ENCODE results near the gene GAS2L2. TPM values are rescaled to one million over a fixed set of nuclear protein-coding genes. Genes with fewer than 3 reads are reported as not detected.
A peak's percentile ranks its signal among the peaks of the same experiment; 100 is the strongest.

Gene GAS2L2
- total RNA-seq, 1 donor from 2014 or later: 0.07 TPM

DNA sequence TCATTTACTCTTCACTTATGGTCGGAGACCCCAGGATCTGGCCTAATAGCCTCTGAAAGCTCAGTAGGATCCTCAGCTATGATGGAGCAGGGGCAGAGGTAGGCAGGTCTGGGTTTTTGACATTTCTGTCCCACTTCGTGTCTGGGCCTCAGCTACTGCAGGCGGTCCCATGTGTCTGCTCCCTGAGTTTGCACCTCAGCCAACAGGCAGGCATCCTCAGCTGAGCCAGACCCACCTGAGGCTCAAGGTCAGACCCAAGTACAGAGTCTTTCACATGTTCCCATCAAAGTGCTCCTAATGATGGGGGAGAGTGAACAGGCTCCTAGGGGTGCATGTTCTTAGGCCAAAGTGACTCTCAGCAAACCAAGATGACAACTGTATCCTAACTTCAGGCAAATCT lies 24.5 kb downstream of the GAS2L2 start:
- DNase-seq (ENCODE audit: low read depth): no peak
- TF ChIP-seq, protein P1, sequence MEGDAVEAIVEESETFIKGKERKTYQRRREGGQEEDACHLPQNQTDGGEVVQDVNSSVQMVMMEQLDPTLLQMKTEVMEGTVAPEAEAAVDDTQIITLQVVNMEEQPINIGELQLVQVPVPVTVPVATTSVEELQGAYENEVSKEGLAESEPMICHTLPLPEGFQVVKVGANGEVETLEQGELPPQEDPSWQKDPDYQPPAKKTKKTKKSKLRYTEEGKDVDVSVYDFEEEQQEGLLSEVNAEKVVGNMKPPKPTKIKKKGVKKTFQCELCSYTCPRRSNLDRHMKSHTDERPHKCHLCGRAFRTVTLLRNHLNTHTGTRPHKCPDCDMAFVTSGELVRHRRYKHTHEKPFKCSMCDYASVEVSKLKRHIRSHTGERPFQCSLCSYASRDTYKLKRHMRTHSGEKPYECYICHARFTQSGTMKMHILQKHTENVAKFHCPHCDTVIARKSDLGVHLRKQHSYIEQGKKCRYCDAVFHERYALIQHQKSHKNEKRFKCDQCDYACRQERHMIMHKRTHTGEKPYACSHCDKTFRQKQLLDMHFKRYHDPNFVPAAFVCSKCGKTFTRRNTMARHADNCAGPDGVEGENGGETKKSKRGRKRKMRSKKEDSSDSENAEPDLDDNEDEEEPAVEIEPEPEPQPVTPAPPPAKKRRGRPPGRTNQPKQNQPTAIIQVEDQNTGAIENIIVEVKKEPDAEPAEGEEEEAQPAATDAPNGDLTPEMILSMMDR (IDR thresholded peaks at IDR 0.05; ENCODE audit: insufficient read depth, low read depth, low read length): no peak
- TF ChIP-seq EZH2 (IDR thresholded peaks at IDR 0.05; ENCODE audit: insufficient read depth, low read length): no peak
- H3K9me3 ChIP-seq (ENCODE audit: insufficient read depth, low read depth, low read length): no peaks in the 10 kb centered on the region
- Mint-ChIP-seq H3K27me3 (ENCODE audit: low read depth, unreplicated experiment) (peaks cover 2% of the 10 kb centered on the region), H3K4me1 (ENCODE audit: low read depth, unreplicated experiment) (peaks cover 41% of the 10 kb centered on the region), H3K4me3 (ENCODE audit: unreplicated experiment) (peak overlapping the region; percentile 34), H3K9me3 (ENCODE audit: unreplicated experiment) (no peaks in the 10 kb centered on the region), H3K27ac (ENCODE audit: unreplicated experiment) (peak overlapping the region; percentile 53), H3K36me3 (ENCODE audit: low read depth, unreplicated experiment) (peaks cover 14% of the 10 kb centered on the region)
- H3K4me1 ChIP-seq (ENCODE audit: insufficient read depth, low read length): peaks cover 32% of the 10 kb centered on the region
- H4K20me1 ChIP-seq (ENCODE audit: insufficient read depth, low read length): peaks cover 36% of the 10 kb centered on the region
- no peak overlapping the region for H3K27ac ChIP-seq (ENCODE audit: low read depth, low read length)
- H3K27me3 ChIP-seq (ENCODE audit: insufficient read depth, low read length): no peaks in the 10 kb centered on the region
- no peaks in the 10 kb centered on the region for H3K79me2 ChIP-seq (ENCODE audit: insufficient read depth, low read length)
- no peak overlapping the region for H2AFZ ChIP-seq (ENCODE audit: low read depth, low read length)
- no peak overlapping the region for H3K4me2 ChIP-seq (ENCODE audit: low read length)
- no peak overlapping the region for H3K9ac ChIP-seq (ENCODE audit: low read length)
- no peak for FAIRE-seq
- peaks cover 29% of the 10 kb centered on the region for H3K36me3 ChIP-seq (ENCODE audit: insufficient read depth, low read length)
- H3K4me3 ChIP-seq (ENCODE audit: insufficient read depth, low read depth, low read length): no peak overlapping the region

DNA sequence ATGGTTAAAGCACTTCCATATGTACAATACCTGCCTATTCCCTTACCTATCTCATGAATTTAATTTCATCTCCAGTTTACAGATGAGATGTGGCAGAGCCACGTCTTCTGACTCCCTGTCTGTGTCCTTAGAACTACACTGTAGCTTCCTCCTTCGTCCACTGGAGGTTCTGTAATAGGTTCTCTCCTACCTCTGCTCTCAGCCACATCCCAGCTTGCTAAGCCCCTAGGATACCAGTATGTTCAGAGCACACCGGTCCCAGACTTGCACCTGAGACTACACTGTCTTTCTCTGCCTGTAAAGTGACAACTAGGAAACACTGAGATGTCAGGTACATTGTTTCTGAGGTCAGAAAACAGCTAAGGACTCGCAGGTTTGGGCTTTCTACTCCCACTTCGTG lies 25.4 kb downstream of the GAS2L2 start:
- peaks cover 34% of the 10 kb centered on the region for H4K20me1 ChIP-seq (ENCODE audit: insufficient read depth, low read length)
- no peaks in the 10 kb centered on the region for H3K9me3 ChIP-seq (ENCODE audit: insufficient read depth, low read depth, low read length)
- FAIRE-seq: no peak
- peak overlapping the region; percentile 43 for H3K4me3 Mint-ChIP-seq (ENCODE audit: unreplicated experiment)
- no peaks in the 10 kb centered on the region for H3K9me3 Mint-ChIP-seq (ENCODE audit: unreplicated experiment)
- TF ChIP-seq, protein P1 (IDR thresholded peaks at IDR 0.05; ENCODE audit: insufficient read depth, low read depth, low read length): no peak
- TF ChIP-seq EZH2 (IDR thresholded peaks at IDR 0.05; ENCODE audit: insufficient read depth, low read length): no peak
- peaks cover 29% of the 10 kb centered on the region for H3K36me3 ChIP-seq (ENCODE audit: insufficient read depth, low read length)
- H3K4me1 ChIP-seq (ENCODE audit: insufficient read depth, low read length): peaks cover 32% of the 10 kb centered on the region
- no peak overlapping the region for H2AFZ ChIP-seq (ENCODE audit: low read depth, low read length)
- no peak overlapping the region for H3K27ac ChIP-seq (ENCODE audit: low read depth, low read length)
- no peak overlapping the region for H3K9ac ChIP-seq (ENCODE audit: low read length)
- H3K27me3 Mint-ChIP-seq (ENCODE audit: low read depth, unreplicated experiment): no peaks in the 10 kb centered on the region
- H3K4me2 ChIP-seq (ENCODE audit: low read length): no peak overlapping the region
- H3K4me1 Mint-ChIP-seq (ENCODE audit: low read depth, unreplicated experiment): peaks cover 36% of the 10 kb centered on the region
- no peak for DNase-seq (ENCODE audit: low read depth)
- H3K27me3 ChIP-seq (ENCODE audit: insufficient read depth, low read length): no peaks in the 10 kb centered on the region
- no peak overlapping the region for H3K4me3 ChIP-seq (ENCODE audit: insufficient read depth, low read depth, low read length)
- H3K27ac Mint-ChIP-seq (ENCODE audit: unreplicated experiment): peak overlapping the region; percentile 15
- H3K79me2 ChIP-seq (ENCODE audit: insufficient read depth, low read length): no peaks in the 10 kb centered on the region
- H3K36me3 Mint-ChIP-seq (ENCODE audit: low read depth, unreplicated experiment): peaks cover 14% of the 10 kb centered on the region

DNA sequence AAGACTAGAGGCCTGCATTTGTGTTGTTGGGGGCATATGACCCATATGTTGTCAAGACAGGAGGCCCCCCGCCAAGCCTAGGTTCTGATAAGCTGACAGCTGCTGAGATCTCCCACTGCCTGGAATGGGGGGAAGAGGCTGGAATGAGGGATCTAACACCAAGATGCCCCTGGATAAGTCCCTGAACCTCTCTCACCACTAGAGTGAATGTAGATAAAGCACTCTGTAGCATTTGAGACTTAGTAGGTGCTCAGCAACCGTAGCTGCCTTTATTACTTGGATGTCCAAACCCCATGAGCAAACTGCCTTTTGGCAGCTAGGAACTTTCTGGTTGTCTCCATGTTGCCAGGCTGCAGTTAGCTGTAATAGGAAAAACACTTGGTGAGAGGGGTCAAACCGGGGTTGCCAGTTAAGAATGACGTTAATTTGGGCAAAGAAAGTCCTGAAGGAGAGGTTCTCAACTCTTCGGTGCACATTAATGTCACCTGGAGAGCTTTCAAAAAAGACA lies 26.0 kb downstream of the GAS2L2 start:
- FAIRE-seq (no peak), DNase-seq (ENCODE audit: low read depth) (no peak)
- H3K27me3 ChIP-seq (ENCODE audit: insufficient read depth, low read length): no peaks in the 10 kb centered on the region
- no peak overlapping the region for H3K9ac ChIP-seq (ENCODE audit: low read length)
- Mint-ChIP-seq H3K4me3 (ENCODE audit: unreplicated experiment) (no peak overlapping the region), H3K9me3 (ENCODE audit: unreplicated experiment) (no peaks in the 10 kb centered on the region), H3K36me3 (ENCODE audit: low read depth, unreplicated experiment) (peaks cover 14% of the 10 kb centered on the region), H3K27me3 (ENCODE audit: low read depth, unreplicated experiment) (no peaks in the 10 kb centered on the region), H3K27ac (ENCODE audit: unreplicated experiment) (no peak overlapping the region), H3K4me1 (ENCODE audit: low read depth, unreplicated experiment) (peaks cover 36% of the 10 kb centered on the region)
- peaks cover 29% of the 10 kb centered on the region for H3K36me3 ChIP-seq (ENCODE audit: insufficient read depth, low read length)
- no peaks in the 10 kb centered on the region for H3K9me3 ChIP-seq (ENCODE audit: insufficient read depth, low read depth, low read length)
- no peak overlapping the region for H3K4me3 ChIP-seq (ENCODE audit: insufficient read depth, low read depth, low read length)
- H3K27ac ChIP-seq (ENCODE audit: low read depth, low read length): peak overlapping the region; percentile 4
- no peak overlapping the region for H2AFZ ChIP-seq (ENCODE audit: low read depth, low read length)
- H4K20me1 ChIP-seq (ENCODE audit: insufficient read depth, low read length): peaks cover 32% of the 10 kb centered on the region
- TF ChIP-seq EZH2 (IDR thresholded peaks at IDR 0.05; ENCODE audit: insufficient read depth, low read length): no peak
- TF ChIP-seq, protein P1 (IDR thresholded peaks at IDR 0.05; ENCODE audit: insufficient read depth, low read depth, low read length): no peak
- peak overlapping the region; percentile 49 for H3K4me2 ChIP-seq (ENCODE audit: low read length)
- peaks cover 30% of the 10 kb centered on the region for H3K4me1 ChIP-seq (ENCODE audit: insufficient read depth, low read length)
- no peaks in the 10 kb centered on the region for H3K79me2 ChIP-seq (ENCODE audit: insufficient read depth, low read length)

Measured in astrocyte (in vitro differentiated cells and primary cell).